Type B pancreatic cell (in vitro differentiated cells): Measurements from ENCODE around the gene CLRN3. TPM values are rescaled to one million over a fixed set of nuclear protein-coding genes. Genes with fewer than 3 reads are reported as not detected.

Experiments used
- DNase-seq: peaks from one replicate; pipeline ENCODE4 v3.0.0; 2021; ENCODE audit warnings: mixed read lengths; ENCODE audit not compliant: unreplicated experiment; ENCODE audit errors: extremely low spot score
- H3K27ac Mint-ChIP-seq: 2 replicates; pipeline ENCODE4 v1.8.0; 2021; ENCODE audit warnings: mild to moderate bottlenecking, mixed read lengths
- H3K27me3 Mint-ChIP-seq: 2 replicates; pipeline ENCODE4 v1.8.0; 2021; ENCODE audit warnings: mixed read lengths
- H3K36me3 Mint-ChIP-seq: 2 replicates; pipeline ENCODE4 v1.8.0; 2021; ENCODE audit warnings: mixed read lengths
- H3K4me1 Mint-ChIP-seq: one replicate; pipeline ENCODE4 v1.8.0; 2021; ENCODE audit warnings: mixed read lengths; ENCODE audit not compliant: unreplicated experiment
- H3K4me3 Mint-ChIP-seq: 2 replicates; pipeline ENCODE4 v1.8.0; 2021; ENCODE audit warnings: mild to moderate bottlenecking, mixed read lengths
- H3K9me3 Mint-ChIP-seq: 2 replicates; pipeline ENCODE4 v1.8.0; 2021; ENCODE audit warnings: mixed read lengths
- total RNA-seq: library from RNA; stranded (reverse); gene quantifications from 2 replicates; pipeline ENCODE4 v1.2.1, GENCODE V29; 2021; ENCODE audit warnings: low replicate concordance
- TF ChIP-seq, protein P1 (sequence below): fragments of 200-600 bp; sonication (generic); conservative IDR thresholded peaks from 2 replicates; pipeline ENCODE4 v1.5.0; 2021; ENCODE audit warnings: antibody characterized with exemption, mild to moderate bottlenecking

Gene CLRN3
- total RNA-seq, 1 donor from 2014 or later = 2.2 TPM

DNA sequence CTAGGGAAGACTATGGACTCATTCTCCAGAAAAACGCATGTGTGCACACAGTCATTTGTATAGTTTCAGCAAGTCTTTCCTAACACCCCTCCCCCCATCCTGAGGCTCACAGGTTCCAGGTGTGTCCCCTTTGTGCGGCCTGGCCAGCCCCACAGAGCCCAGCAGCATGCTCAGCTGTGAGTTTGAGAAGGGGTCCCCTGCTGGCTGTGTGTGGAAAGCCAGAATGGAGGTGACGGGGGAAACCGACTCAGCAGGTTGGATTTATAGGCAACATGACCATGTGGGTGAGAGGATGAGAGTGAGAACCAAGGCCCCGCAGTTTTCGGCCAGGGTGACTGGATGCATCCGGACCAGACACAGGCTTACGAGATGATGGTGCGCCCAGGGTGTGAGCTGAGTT is 24.1 kb upstream of the CLRN3 start:
- peaks cover 8% of the 10 kb centered on the region for H3K4me1 Mint-ChIP-seq

DNA sequence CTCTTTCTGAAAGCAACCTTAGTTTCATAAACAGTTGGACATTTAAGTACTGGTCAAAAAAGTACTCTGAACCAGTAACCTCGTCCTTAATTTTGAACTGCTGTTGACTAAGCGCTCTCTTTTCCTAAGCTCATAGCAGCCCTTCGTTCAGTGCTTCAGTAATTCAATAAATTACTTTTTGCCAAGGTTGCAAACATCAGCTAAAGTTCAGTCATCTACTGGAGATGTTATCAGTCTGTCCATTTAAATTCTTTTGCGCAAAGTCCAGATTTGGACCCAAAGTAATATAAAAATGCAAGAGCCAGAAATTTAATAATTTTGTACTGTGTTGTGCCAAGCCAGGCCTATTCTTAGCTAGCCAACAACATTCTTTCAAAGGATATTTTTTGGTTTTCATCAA is 22.6 kb upstream of the CLRN3 start:
- peaks cover 12% of the 10 kb centered on the region for H3K4me1 Mint-ChIP-seq
- H3K27me3 Mint-ChIP-seq = peaks cover 7% of the 10 kb centered on the region
- H3K36me3 Mint-ChIP-seq = no peaks in the 10 kb centered on the region
- H3K9me3 Mint-ChIP-seq = no peaks in the 10 kb centered on the region
- no peak overlapping the region for H3K4me3 Mint-ChIP-seq
- no peak overlapping the region for H3K27ac Mint-ChIP-seq
- TF ChIP-seq, protein P1, sequence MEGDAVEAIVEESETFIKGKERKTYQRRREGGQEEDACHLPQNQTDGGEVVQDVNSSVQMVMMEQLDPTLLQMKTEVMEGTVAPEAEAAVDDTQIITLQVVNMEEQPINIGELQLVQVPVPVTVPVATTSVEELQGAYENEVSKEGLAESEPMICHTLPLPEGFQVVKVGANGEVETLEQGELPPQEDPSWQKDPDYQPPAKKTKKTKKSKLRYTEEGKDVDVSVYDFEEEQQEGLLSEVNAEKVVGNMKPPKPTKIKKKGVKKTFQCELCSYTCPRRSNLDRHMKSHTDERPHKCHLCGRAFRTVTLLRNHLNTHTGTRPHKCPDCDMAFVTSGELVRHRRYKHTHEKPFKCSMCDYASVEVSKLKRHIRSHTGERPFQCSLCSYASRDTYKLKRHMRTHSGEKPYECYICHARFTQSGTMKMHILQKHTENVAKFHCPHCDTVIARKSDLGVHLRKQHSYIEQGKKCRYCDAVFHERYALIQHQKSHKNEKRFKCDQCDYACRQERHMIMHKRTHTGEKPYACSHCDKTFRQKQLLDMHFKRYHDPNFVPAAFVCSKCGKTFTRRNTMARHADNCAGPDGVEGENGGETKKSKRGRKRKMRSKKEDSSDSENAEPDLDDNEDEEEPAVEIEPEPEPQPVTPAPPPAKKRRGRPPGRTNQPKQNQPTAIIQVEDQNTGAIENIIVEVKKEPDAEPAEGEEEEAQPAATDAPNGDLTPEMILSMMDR = no peak
- DNase-seq = no peak

More for the DNA sequence above, 24.1 kb upstream of the CLRN3 start:
- peak; percentile 48 for DNase-seq
- H3K27me3 Mint-ChIP-seq = peaks cover 5% of the 10 kb centered on the region
- H3K36me3 Mint-ChIP-seq = no peaks in the 10 kb centered on the region
- no peak overlapping the region for H3K27ac Mint-ChIP-seq
- H3K9me3 Mint-ChIP-seq = no peaks in the 10 kb centered on the region
- TF ChIP-seq, protein P1 = no peak
- no peak overlapping the region for H3K4me3 Mint-ChIP-seq

DNA sequence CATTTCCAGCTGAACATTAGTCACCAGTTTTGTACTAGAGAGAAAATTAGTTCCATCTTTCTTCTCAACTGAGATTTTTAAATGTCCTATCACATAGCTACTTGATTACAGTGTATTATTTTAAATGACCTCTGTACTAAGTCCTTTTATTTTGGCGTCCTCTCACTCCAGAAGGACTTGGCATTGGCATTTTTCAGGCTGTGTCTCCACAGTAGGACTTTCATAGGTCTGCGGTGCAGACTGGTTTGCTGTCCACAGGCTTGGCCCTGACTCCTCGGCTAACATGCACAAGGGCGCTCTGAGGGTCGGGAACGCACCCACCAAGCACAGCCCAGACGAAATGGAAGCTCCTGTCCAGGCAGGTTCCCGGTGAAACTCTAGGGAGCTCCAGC is 20.6 kb upstream of the CLRN3 start:
- Mint-ChIP-seq H3K27ac (no peak overlapping the region), H3K9me3 (no peaks in the 10 kb centered on the region), H3K36me3 (no peaks in the 10 kb centered on the region), H3K27me3 (peaks cover 18% of the 10 kb centered on the region), H3K4me3 (no peak overlapping the region), H3K4me1 (peaks cover 8% of the 10 kb centered on the region)
- no peak for DNase-seq
- TF ChIP-seq, protein P1 = no peak

DNA sequence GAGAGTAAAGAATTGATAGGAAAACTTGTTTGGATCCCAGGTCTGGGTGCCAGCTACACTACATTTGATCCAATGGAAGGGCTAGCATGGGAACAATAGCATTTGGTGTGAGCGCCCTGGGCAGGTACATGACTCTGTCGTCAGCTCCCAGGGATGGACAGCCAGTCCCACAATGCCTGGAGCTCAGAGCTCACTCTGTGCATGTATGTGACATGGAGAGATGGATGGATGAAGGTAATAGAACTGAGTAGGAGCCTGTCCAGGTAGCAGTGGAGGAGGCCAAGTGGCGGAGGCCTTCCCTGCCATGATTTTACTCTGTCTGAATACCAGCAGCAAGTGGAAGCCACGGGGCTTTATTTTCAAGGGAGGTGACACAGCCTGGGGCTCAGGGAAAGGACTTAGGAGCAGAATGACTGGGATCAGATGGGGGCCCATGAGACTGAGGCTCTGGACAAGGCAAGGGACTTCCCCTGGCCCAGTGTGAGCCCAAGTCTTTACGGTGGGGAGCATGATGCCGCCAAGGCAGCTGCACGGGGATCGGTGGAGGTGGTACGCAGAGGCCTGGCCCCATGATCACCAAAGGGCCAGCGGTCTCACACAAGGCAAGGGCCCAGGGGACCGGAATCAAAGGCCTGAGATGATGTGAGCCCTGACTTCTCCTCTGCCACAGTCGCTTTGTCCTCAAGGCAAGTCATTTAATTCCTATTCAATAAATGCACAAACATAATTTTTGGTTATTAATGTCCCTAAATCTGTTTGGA is 20.0 kb upstream of the CLRN3 start:
- no peak overlapping the region for H3K4me3 Mint-ChIP-seq
- peak; percentile 45 for DNase-seq
- H3K4me1 Mint-ChIP-seq = peaks cover 11% of the 10 kb centered on the region
- peaks cover 23% of the 10 kb centered on the region for H3K27me3 Mint-ChIP-seq
- H3K36me3 Mint-ChIP-seq = no peaks in the 10 kb centered on the region
- no peaks in the 10 kb centered on the region for H3K9me3 Mint-ChIP-seq
- no peak overlapping the region for H3K27ac Mint-ChIP-seq
- TF ChIP-seq, protein P1 = no peak

DNA sequence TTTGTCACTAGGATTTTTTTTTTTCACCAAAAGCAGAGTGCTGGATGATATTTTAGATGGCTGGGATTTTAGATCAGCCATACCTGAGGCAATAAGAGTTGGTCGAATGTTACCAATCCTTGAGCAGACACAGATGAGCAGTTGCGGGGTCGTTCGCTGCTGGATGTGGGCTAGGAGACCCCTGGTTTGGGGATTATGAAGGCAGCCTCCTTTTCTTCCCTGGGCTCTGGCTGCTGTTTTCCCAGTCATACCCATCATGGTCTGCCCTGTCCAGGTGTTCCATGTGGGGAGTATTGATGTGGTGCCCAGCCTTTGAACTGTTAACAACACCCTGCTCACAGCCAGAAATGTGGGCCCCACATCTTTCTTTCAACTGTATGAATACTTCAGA is 19.1 kb upstream of the CLRN3 start:
- DNase-seq = no peak
- no peak overlapping the region for H3K4me3 Mint-ChIP-seq
- peaks cover 11% of the 10 kb centered on the region for H3K4me1 Mint-ChIP-seq
- TF ChIP-seq, protein P1 = no peak
- H3K9me3 Mint-ChIP-seq = no peaks in the 10 kb centered on the region
- peaks cover 24% of the 10 kb centered on the region for H3K27me3 Mint-ChIP-seq
- H3K27ac Mint-ChIP-seq = no peak overlapping the region
- no peaks in the 10 kb centered on the region for H3K36me3 Mint-ChIP-seq
